Left renal cortex interstitium (tissue), 4 donors: ENCODE measurements around the gene GNAO1. TPM values are rescaled to one million over a fixed set of nuclear protein-coding genes. Genes with fewer than 3 reads are reported as not detected.
"Not testable (repeated sequence)": the region's sequence is repeated elsewhere in the genome, so short reads cannot be mapped to it uniquely, and the experiment has no call there.

Experiments
- DNase-seq, 4 donors: peaks; one replicate each; pipeline ENCODE4 v3.0.0-alpha.2; 2013; ENCODE audit warnings: low read depth in 4 of 4, low spot score in 2 of 4, missing footprints in 1 of 4
- polyA plus RNA-seq, 4 donors: library from polyadenylated mRNA; unstranded; fragments of 120-200 nt; gene quantifications; one replicate each; pipeline ENCODE4 v1.2.1, GENCODE V29; 2013; ENCODE audit not compliant: insufficient read length in 4 of 4

Gene GNAO1
- polyA plus RNA-seq, 4 donors: 5.3 to 6.5 (median 6.1) TPM

- DNase-seq: peak in 2 of 4 donors; percentile 53 to 69
Observed at GRCh38 chr16:56373003-56373402, 181.7 kb downstream of the GNAO1 start.

- DNase-seq: not testable (repeated sequence)
Observed at GRCh38 chr16:56375792-56376191, 184.5 kb downstream of the GNAO1 start.

- not testable (repeated sequence) for DNase-seq
Observed at GRCh38 chr16:56379044-56379443, 187.8 kb downstream of the GNAO1 start.

GRCh38 chr16:56380778-56381485, 189.6 kb downstream of the GNAO1 start:
- not testable (repeated sequence) for DNase-seq

GRCh38 chr16:56382459-56382858, 191.2 kb downstream of the GNAO1 start:
- no peak for DNase-seq

GRCh38 chr16:56382901-56383355, 191.6 kb downstream of the GNAO1 start:
- DNase-seq: no peak

GRCh38 chr16:56384074-56384721, 192.9 kb downstream of the GNAO1 start:
- no peak for DNase-seq

GRCh38 chr16:56387396-56387795, 196.1 kb downstream of the GNAO1 start:
- no peak for DNase-seq

- DNase-seq: no peak
Observed at GRCh38 chr16:56388209-56388608, 196.9 kb downstream of the GNAO1 start.

GRCh38 chr16:56389554-56389953, 198.3 kb downstream of the GNAO1 start:
- DNase-seq: no peak

GRCh38 chr16:56396724-56397123, 205.4 kb downstream of the GNAO1 start:
- not testable (repeated sequence) for DNase-seq

GRCh38 chr16:56399047-56399446, 207.8 kb downstream of the GNAO1 start:
- DNase-seq: no peak

- DNase-seq: no peak
Observed at GRCh38 chr16:56399486-56399885, 208.2 kb downstream of the GNAO1 start.

GRCh38 chr16:56400458-56400857, 209.2 kb downstream of the GNAO1 start:
- no peak for DNase-seq

- DNase-seq: no peak
Observed at GRCh38 chr16:56401482-56401881, 210.2 kb downstream of the GNAO1 start.

- no peak for DNase-seq
Observed at GRCh38 chr16:56405977-56406672, 214.8 kb downstream of the GNAO1 start.

Other genes with a start within 250 kb of the GNAO1 start
- 100 to 1,000 TPM; 132 to 144 (median 133) TPM for gene AMFR, start 234.1 kb downstream of the GNAO1 start, polyA plus RNA-seq